Measurements from ENCODE around the gene SMAD4. TPM values are rescaled to one million over a fixed set of nuclear protein-coding genes. Genes with fewer than 3 reads are reported as not detected.

SMAD4 gene
- total and polyA plus RNA-seq, 2 donors (not counting 3 experiments of a cell fraction or from before 2014, with no cell fraction given): 63.5 to 82.8 TPM

GRCh38 chr18:51091270-51091669 is 61.3 kb downstream of the SMAD4 start:
- Histone ChIP-seq H3K27me3 (ENCODE audit: control insufficient read depth in 2 of 2, insufficient read depth in 2 of 2, low read length in 2 of 2) (no peaks in the 10 kb centered on the region), H3K36me3 (ENCODE audit: control insufficient read depth in 2 of 2, extremely low read depth in 1 of 2, insufficient read depth in 2 of 2, low read length in 2 of 2) (no peaks in the 10 kb centered on the region), H2AFZ (ENCODE audit: low read depth, low read length) (no peak overlapping the region), H3K9me3 (replicated peaks; ENCODE audit: control insufficient read depth, insufficient read depth, low read length) (no peaks in the 10 kb centered on the region), H3K27ac (ENCODE audit: insufficient read depth, low read depth, low read length) (no peak overlapping the region), H3K79me2 (ENCODE audit: control insufficient read depth, insufficient read depth, low read length) (no peaks in the 10 kb centered on the region), H3K4me3 (replicated peaks in 1 of 3; ENCODE audit: insufficient read depth in 1 of 3, low read depth in 1 of 3, low read length in 3 of 3) (no peak overlapping the region), H3K4me2 (ENCODE audit: insufficient read depth, low read length) (no peak overlapping the region), H3K4me1 (ENCODE audit: control insufficient read depth, extremely low read depth, insufficient read depth, low read length) (no peaks in the 10 kb centered on the region), H3K9ac (replicated peaks; ENCODE audit: extremely low read depth, insufficient read depth, low read length) (no peak overlapping the region), H4K20me1 (replicated peaks; ENCODE audit: control insufficient read depth, extremely low read depth, insufficient read depth, low read length) (no peaks in the 10 kb centered on the region), H3K9me1 (replicated peaks; ENCODE audit: control insufficient read depth, extremely low read depth, insufficient read depth, low read length) (no peaks in the 10 kb centered on the region)
- ChIA-PET POLR2A (no interaction called here), CTCF (no interaction called here)
- DNase-seq (ENCODE audit: low read depth, low spot score) (no peak), FAIRE-seq (no peak)
- dilution Hi-C loops (cut with MboI; ENCODE audit: extremely low pct_ligation_motif_present, low sequenced_read_pairs) (no loop called here), intact Hi-C loops (cut with micrococcal nuclease) (no loop called here)
- TF ChIP-seq MYC (IDR thresholded peaks at IDR 0.05; ENCODE audit: low read depth, low read length): no peak
- no peak for TF ChIP-seq MAX (IDR thresholded peaks at IDR 0.05; ENCODE audit: insufficient read depth, insufficient read length)
- TF ChIP-seq GATA2 (IDR thresholded peaks at IDR 0.05; ENCODE audit: insufficient read depth, insufficient read length, low read depth, low read length): no peak
- TF ChIP-seq POLR2AphosphoS5 (IDR thresholded peaks at IDR 0.05; ENCODE audit: insufficient read depth, low read depth, low read length): no peak
- no peak for TF ChIP-seq EZH2 (IDR thresholded peaks at IDR 0.05; ENCODE audit: borderline replicate concordance, low read depth, low read length, severe bottlenecking)
- no peak for TF ChIP-seq CTCF (IDR thresholded peaks at IDR 0.05; ENCODE audit: extremely low read depth in 1 of 2, insufficient read depth in 1 of 2, low read depth in 1 of 2, low read length in 2 of 2)
- no peak for TF ChIP-seq JUN (IDR thresholded peaks at IDR 0.05; ENCODE audit: borderline replicate concordance, insufficient read depth, insufficient read length, low read depth)
- no peak for TF ChIP-seq FOS (IDR thresholded peaks at IDR 0.05; ENCODE audit: borderline replicate concordance, insufficient read depth, low read length)
- TF ChIP-seq POLR2A (IDR thresholded peaks at IDR 0.05; ENCODE audit: low read depth, low read length): no peak
- BruUV-seq (replicated peaks): no TSS peak
